ENCODE measurements around the gene RAPSN. TPM values are rescaled to one million over a fixed set of nuclear protein-coding genes. Genes with fewer than 3 reads are reported as not detected.
A peak's percentile ranks its signal among the peaks of the same experiment; 100 is the strongest.

The RAPSN gene
- total RNA-seq = 1 to 10 TPM in 1 of 2 experiments, under 1 TPM in 1; 0.45 to 1.2 TPM

DNA sequence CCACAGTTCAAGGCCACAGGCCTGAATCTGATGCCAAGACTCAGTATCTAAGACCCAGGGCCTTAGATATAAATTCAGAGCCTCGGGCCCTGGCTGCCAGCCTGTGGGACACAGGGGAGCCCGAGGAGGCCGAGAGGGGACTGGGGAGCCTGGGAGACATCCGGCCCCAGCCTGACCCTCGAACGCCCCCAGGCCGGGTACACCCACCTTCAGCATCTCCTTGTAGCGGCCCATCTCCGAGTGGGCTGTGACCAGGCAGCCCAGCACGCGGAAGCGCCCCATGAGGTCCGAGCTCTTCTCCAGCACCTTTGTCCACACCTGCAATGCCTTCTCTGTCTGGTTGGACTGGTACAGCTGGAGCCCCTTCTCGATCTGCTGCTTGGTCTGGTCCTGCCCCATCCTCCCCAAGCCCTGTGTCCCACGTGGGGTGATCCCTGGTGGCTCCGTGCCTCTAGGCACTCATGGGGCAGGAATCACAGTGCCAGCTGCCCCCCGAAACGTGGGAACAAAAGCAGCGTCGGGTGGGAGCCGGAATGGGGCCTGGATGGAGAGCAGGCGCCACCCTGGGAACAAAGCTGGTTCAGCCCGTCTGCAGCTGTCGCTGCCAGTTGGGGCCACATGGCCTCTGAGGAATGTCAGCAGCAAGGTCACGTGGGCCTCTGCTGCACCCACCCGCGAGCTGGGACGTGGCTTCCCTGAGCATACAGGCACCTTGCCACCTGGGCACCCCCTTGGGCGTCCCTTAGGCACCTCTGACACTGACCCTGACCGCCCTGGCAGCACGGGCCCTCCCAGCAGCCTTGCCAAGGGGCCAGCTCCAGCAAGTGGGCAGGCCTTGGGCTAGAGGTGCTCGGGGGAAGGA, at the start of gene RAPSN:
Gene RAPSN, minus strand, starts transcription at position 571 of the 862 bp plus-strand sequence. Its CDS starts 172 bp downstream, at position 399.
- H3K36me3 Mint-ChIP-seq (ENCODE audit: low read depth) = no peaks in the 10 kb centered on the region
- DNase-seq (no peak), ATAC-seq (no peak)
- no peak within 1 kb of the TSS for H3K4me3 Mint-ChIP-seq
- peaks cover 2% of the 10 kb centered on the region for H3K4me1 Mint-ChIP-seq (ENCODE audit: low read depth)
- ChIA-PET POLR2A (interaction anchor here (1.3 kb wide), 1 partner anchor 13 kb away, joined by 3 read pairs; no protein-coding TSS in a partner anchor), CTCF (interaction anchor here (0.6 kb wide), 1 partner anchor 75 kb away, joined by 3 read pairs; no protein-coding TSS in a partner anchor)
- no peaks in the 10 kb centered on the region for H3K9me3 Mint-ChIP-seq (ENCODE audit: insufficient read depth)
- no peaks in the 10 kb centered on the region for H3K27me3 Mint-ChIP-seq (ENCODE audit: low read depth)
- no peak within 1 kb of the TSS for H3K27ac Mint-ChIP-seq

DNA sequence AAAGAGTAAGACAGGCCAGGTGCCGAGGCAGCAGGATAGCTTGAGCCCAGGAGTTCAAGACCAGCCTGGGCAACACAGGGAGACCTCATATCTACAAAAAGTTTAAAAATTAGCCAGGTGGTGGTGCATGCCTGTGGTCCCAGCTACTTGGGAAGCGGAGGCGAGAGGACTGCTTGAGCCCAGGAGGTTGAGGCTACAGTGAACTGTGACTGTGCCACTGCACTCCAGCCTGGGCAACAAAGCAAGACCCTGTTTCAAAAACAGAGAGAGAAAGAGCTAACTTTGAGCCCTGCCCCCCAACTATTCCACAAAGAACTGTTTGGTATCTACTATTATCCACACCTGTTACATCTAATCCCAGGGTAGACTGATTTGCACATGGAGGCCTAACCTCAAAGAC, 49.2 kb upstream of the RAPSN start:
- no peaks in the 10 kb centered on the region for H3K27me3 Mint-ChIP-seq (ENCODE audit: low read depth)
- H3K36me3 Mint-ChIP-seq (ENCODE audit: low read depth) = peaks cover 35% of the 10 kb centered on the region
- POLR2A ChIA-PET = no interaction called here
- H3K27ac Mint-ChIP-seq = no peak overlapping the region
- no peak overlapping the region for H3K4me3 Mint-ChIP-seq
- peaks cover 8% of the 10 kb centered on the region for H3K4me1 Mint-ChIP-seq (ENCODE audit: low read depth)
- CTCF ChIA-PET = interaction anchor here (1.1 to 1.3 kb wide), 4 partner anchors 9 to 345 kb away, joined by 3 to 4 read pairs (median 4); no protein-coding TSS in a partner anchor
- ATAC-seq = no peak
- no peaks in the 10 kb centered on the region for H3K9me3 Mint-ChIP-seq (ENCODE audit: insufficient read depth)
- DNase-seq = no peak

DNA sequence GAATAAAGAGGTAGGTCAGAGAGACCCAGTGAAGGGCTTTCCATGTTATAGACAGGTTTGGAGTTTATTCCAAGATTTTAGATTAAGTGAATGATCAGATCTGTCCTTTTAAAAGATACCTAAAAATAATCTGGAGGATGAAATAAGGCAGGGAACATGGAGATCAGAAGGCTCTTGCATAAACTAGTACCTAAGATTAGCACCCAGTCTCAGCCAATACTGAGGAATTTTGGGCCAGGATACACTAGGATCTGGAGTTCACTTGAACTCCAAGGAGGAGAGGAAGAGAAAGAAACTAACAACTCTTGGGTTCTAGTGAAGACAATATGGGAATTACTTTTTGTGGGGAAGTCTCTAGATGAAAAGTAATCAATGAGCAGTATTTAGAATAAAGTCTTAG, 47.9 kb upstream of the RAPSN start:
- DNase-seq (no peak), ATAC-seq (no peak)
- Mint-ChIP-seq H3K36me3 (ENCODE audit: low read depth) (peaks cover 36% of the 10 kb centered on the region), H3K9me3 (ENCODE audit: insufficient read depth) (no peaks in the 10 kb centered on the region), H3K4me3 (no peak overlapping the region), H3K27me3 (ENCODE audit: low read depth) (no peaks in the 10 kb centered on the region), H3K4me1 (ENCODE audit: low read depth) (peaks cover 7% of the 10 kb centered on the region), H3K27ac (no peak overlapping the region)
- ChIA-PET CTCF (interaction anchor here (1.2 kb wide), 1 partner anchor 13 kb away, joined by 3 read pairs; no protein-coding TSS in a partner anchor), POLR2A (no interaction called here)

DNA sequence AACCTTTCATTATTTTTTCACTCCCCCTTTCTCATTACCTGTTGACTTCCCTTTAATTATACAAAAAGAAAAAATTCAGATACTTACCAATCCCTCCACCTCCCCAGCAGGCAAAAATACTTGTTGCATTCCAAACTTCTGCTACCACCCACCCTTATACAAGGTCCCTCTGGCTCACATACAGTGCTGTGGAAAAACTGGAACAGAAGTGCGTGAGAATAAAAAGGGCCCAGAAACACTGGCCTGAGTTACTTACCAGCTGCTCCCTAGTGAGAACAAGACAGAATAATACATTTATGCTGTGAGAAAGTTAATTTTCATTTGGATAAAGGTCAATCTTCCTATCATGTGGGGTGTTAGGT, 46.9 kb upstream of the RAPSN start:
- Mint-ChIP-seq H3K27ac (no peak overlapping the region), H3K4me1 (ENCODE audit: low read depth) (peaks cover 11% of the 10 kb centered on the region), H3K9me3 (ENCODE audit: insufficient read depth) (no peaks in the 10 kb centered on the region), H3K4me3 (no peak overlapping the region), H3K36me3 (ENCODE audit: low read depth) (peaks cover 36% of the 10 kb centered on the region), H3K27me3 (ENCODE audit: low read depth) (no peaks in the 10 kb centered on the region)
- DNase-seq (no peak), ATAC-seq (no peak)
- POLR2A ChIA-PET = no interaction called here
- CTCF ChIA-PET = interaction anchor here (1.2 kb wide), 1 partner anchor 14 kb away, joined by 3 read pairs; no protein-coding TSS in a partner anchor

DNA sequence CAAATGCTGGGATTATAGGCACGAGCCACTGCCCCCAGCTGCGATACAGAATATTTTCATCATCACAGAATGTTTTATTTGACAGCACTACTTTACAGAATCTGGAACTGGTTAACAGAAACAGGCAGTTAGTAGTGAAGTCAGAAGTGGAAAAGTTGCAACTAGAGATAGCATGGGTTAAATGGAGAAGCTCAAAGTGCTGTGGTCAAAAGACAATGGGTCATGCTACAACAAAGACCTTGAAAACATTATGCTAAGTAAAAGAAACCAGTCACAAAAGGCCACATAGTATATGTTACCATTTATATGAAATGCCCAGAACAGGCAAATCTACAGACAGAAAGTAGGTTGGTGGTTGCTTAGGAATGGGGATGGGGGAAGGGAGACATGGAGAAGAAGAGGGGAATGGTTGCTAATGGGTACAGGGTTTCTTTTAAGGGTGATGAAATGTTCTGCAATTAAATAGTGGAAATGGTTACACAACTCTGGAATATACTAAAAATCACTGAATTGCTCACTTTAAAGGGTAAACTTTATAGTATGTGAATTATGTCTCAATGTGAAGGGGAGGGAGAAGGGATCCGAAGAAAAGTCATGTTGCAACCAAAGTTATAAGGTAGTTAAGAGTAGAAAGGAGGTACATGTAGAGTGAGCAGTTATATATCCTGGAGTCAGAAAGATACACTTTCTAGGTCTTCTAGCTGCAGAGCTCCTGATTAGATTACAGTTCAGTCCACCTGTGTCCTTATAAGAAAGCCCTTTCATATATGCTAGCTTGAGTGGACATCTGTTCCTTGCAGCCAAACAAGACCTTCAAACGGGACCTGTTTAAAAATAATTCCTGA, 46.3 kb upstream of the RAPSN start:
- no peak for DNase-seq
- no peak for ATAC-seq
- CTCF ChIA-PET = interaction anchor here (1.4 kb wide), 1 partner anchor 41 kb away, joined by 3 read pairs; no protein-coding TSS in a partner anchor
- POLR2A ChIA-PET = no interaction called here
- H3K36me3 Mint-ChIP-seq (ENCODE audit: low read depth) = peaks cover 31% of the 10 kb centered on the region
- H3K4me1 Mint-ChIP-seq (ENCODE audit: low read depth) = peaks cover 11% of the 10 kb centered on the region
- H3K9me3 Mint-ChIP-seq (ENCODE audit: insufficient read depth) = no peaks in the 10 kb centered on the region
- H3K4me3 Mint-ChIP-seq = no peak overlapping the region
- no peaks in the 10 kb centered on the region for H3K27me3 Mint-ChIP-seq (ENCODE audit: low read depth)
- no peak overlapping the region for H3K27ac Mint-ChIP-seq

DNA sequence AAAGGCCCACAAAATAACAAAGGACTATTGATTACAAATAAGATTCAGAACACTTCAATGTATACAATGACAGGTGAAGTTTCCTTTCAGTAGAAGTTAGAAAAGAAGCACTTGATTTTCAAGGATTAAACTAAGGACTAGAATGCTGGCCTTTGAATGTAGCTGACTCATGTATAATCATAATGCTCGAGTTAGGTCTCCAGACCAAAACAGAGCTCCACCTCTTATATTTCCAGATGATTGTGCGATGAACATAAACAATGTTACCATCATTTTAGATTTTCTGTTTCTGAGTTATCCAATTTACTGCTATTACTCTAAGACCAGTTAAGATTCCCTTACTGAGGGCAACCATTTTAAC, 40.4 kb upstream of the RAPSN start:
- Mint-ChIP-seq H3K4me3 (no peak overlapping the region), H3K27me3 (ENCODE audit: low read depth) (no peaks in the 10 kb centered on the region), H3K9me3 (ENCODE audit: insufficient read depth) (no peaks in the 10 kb centered on the region), H3K4me1 (ENCODE audit: low read depth) (peaks cover 6% of the 10 kb centered on the region), H3K27ac (no peak overlapping the region), H3K36me3 (ENCODE audit: low read depth) (peaks cover 48% of the 10 kb centered on the region)
- no peak for DNase-seq
- POLR2A ChIA-PET = no interaction called here
- ATAC-seq = no peak
- CTCF ChIA-PET = interaction anchor here (0.6 to 1.4 kb wide), 3 partner anchors 9 to 137 kb away, joined by 3 read pairs; no protein-coding TSS in a partner anchor

DNA sequence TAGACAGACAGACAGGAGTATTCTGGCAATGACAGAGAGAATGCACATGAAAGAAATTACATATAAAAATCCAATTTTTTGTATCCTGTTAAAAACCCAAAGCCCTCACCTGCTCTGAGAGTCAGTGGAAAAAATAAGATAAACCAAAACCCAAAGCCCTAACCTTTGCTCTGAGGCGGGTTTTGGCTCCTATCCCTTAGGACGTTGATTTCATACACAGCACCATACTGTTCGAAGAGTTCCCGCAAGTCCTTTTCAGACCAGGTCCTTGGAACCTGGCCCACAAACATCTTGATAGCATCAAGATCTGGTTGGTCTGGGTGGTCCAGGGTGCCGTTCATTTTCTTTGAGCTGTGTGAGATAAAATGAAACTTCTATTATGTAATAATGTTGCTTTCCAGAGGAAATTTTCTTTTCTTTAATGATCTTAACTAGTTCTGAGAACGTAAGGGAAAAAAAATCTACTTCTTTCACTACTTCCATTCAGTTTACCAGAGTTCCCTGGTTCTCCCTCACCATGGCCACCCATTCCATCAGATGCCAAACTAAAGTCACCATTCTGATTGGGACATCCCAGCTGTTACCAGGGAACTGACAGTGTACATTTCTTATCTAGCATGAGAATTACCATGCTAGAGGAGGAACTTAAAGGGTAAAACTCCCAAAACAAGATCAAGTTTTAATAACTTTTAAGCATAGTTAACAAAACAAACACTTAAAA, 39.9 kb upstream of the RAPSN start:
- ChIA-PET POLR2A (no interaction called here), CTCF (interaction anchor here (1.2 to 1.4 kb wide), 2 partner anchors 9 to 18 kb away, joined by 3 read pairs; no protein-coding TSS in a partner anchor)
- H3K4me3 Mint-ChIP-seq = no peak overlapping the region
- ATAC-seq = no peak
- peaks cover 6% of the 10 kb centered on the region for H3K4me1 Mint-ChIP-seq (ENCODE audit: low read depth)
- H3K36me3 Mint-ChIP-seq (ENCODE audit: low read depth) = peaks cover 48% of the 10 kb centered on the region
- H3K27me3 Mint-ChIP-seq (ENCODE audit: low read depth) = no peaks in the 10 kb centered on the region
- no peak overlapping the region for H3K27ac Mint-ChIP-seq
- DNase-seq = no peak
- no peaks in the 10 kb centered on the region for H3K9me3 Mint-ChIP-seq (ENCODE audit: insufficient read depth)

DNA sequence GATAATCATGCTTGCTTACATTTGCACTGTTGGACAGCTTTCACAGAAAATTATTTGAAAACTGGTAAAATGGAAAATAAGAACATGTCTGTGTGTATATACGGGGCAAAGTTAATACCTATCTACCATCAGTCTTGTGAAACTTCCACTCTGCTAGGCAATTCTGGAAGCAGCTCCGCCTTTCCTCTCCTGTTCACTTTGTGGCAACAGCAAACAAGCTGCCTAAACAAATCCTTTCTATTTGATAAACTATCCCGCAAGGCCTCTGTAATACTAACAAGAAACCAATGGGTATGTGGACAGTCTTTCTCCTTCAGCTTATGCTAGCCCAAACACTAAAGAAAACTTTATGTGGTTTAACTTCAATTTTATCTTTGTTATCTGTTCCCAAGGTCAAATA, 39.2 kb upstream of the RAPSN start:
- no peak overlapping the region for H3K4me3 Mint-ChIP-seq
- ATAC-seq = no peak
- no peaks in the 10 kb centered on the region for H3K9me3 Mint-ChIP-seq (ENCODE audit: insufficient read depth)
- peaks cover 52% of the 10 kb centered on the region for H3K36me3 Mint-ChIP-seq (ENCODE audit: low read depth)
- ChIA-PET CTCF (no interaction called here), POLR2A (no interaction called here)
- no peak for DNase-seq
- no peaks in the 10 kb centered on the region for H3K27me3 Mint-ChIP-seq (ENCODE audit: low read depth)
- no peak overlapping the region for H3K27ac Mint-ChIP-seq
- H3K4me1 Mint-ChIP-seq (ENCODE audit: low read depth) = peaks cover 6% of the 10 kb centered on the region

DNA sequence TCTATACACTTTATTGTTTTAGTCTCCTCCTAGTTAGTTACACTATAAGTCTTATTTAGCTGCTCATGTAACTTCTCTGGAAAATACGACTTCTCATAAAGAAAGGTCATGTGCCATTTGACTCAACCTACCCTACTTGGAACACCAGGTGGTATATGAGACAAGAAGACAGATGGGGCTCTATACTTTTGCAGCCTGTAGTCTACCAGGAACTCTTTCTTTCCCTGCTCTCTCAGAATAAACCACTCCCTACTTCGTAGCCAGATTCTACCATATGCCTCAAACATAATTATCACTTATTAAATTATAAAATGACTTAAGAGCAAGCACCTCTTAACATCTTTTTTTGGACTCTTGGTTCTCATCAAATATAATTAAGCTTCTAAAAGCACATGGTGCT, 38.5 kb upstream of the RAPSN start:
- no peaks in the 10 kb centered on the region for H3K9me3 Mint-ChIP-seq (ENCODE audit: insufficient read depth)
- ChIA-PET POLR2A (no interaction called here), CTCF (no interaction called here)
- H3K4me1 Mint-ChIP-seq (ENCODE audit: low read depth) = peaks cover 4% of the 10 kb centered on the region
- no peak overlapping the region for H3K4me3 Mint-ChIP-seq
- H3K36me3 Mint-ChIP-seq (ENCODE audit: low read depth) = peaks cover 50% of the 10 kb centered on the region
- ATAC-seq (no peak), DNase-seq (no peak)
- H3K27ac Mint-ChIP-seq = no peak overlapping the region
- no peaks in the 10 kb centered on the region for H3K27me3 Mint-ChIP-seq (ENCODE audit: low read depth)

DNA sequence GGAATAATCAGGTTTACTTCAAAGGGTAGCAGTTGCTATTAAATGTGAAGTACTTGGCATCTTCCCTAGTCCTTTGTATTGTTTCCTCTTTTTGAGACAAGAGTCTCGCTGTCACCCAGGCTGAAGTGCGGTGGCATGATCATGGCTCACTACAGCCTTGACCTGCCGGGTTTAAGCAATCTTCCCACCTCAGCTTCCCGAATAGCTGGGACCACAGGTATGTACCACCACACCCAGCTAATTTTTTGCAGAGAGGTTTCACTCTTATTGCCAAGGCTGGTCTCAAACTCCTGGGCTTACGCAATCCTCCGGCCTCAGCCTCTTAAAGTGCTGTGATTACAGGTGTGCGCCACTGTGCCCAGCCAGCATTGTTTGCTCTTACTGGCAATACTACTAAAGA, 36.2 kb upstream of the RAPSN start:
- no peak overlapping the region for H3K27ac Mint-ChIP-seq
- DNase-seq = no peak
- ChIA-PET CTCF (interaction anchor here (1.2 kb wide), 1 partner anchor 11 kb away, joined by 3 read pairs; no protein-coding TSS in a partner anchor), POLR2A (no interaction called here)
- no peaks in the 10 kb centered on the region for H3K4me1 Mint-ChIP-seq (ENCODE audit: low read depth)
- H3K36me3 Mint-ChIP-seq (ENCODE audit: low read depth) = peaks cover 62% of the 10 kb centered on the region
- H3K9me3 Mint-ChIP-seq (ENCODE audit: insufficient read depth) = no peaks in the 10 kb centered on the region
- H3K27me3 Mint-ChIP-seq (ENCODE audit: low read depth) = no peaks in the 10 kb centered on the region
- H3K4me3 Mint-ChIP-seq = no peak overlapping the region
- no peak for ATAC-seq

DNA sequence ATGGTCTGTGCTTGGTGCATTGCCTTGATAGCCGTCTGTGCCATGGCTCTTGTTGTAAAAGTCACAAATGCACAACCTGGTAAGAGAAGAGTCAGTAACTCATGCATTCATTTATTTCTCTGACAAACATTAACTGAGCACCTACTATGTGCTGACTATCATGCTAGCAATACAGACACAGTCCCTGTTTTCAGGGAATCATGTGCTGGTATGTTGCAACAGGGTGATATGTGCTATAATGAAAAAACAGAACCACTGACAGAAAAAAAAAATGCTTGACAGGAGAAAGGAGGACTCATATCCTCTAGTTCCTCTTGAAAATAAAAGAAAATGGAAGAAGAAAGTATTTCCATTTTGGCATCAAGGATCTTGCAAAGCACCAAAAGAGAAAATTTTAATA, 34.5 kb upstream of the RAPSN start:
- Mint-ChIP-seq H3K4me1 (ENCODE audit: low read depth) (no peaks in the 10 kb centered on the region), H3K36me3 (ENCODE audit: low read depth) (peaks cover 73% of the 10 kb centered on the region), H3K27ac (peak overlapping the region; percentile 37), H3K27me3 (ENCODE audit: low read depth) (no peaks in the 10 kb centered on the region), H3K9me3 (ENCODE audit: insufficient read depth) (no peaks in the 10 kb centered on the region), H3K4me3 (no peak overlapping the region)
- CTCF ChIA-PET = no interaction called here
- DNase-seq (no peak), ATAC-seq (no peak)
- POLR2A ChIA-PET = no interaction called here
